Heart left ventricle (tissue), 13 donors: ENCODE data around the gene NISCH.

Experiments used
- POLR2A ChIP-seq, 2 donors: fragments of 450-650 bp; IDR thresholded peaks; one replicate each; pipeline ENCODE4 v1.6.1; 2017; ENCODE audit warnings: antibody characterized with exemption in 2 of 2, mild to moderate bottlenecking in 2 of 2, moderate library complexity in 2 of 2
- TF ChIP-seq, protein P1 (sequence below), 12 donors: fragments of 200-600 bp; sonication (generic) in 4 of 12; IDR thresholded peaks; one replicate each; pipeline versions ENCODE4 v1.5.0 to v1.8.0; 2018 to 2022; ENCODE audit warnings: antibody characterized with exemption in 12 of 12, mild to moderate bottlenecking in 5 of 12
- donor health status: ischemic (EF 13 %, LVEDD 7.1; RV severe dilation, severe dysfunction).
- donor health status: DM: no; HTN: yes; CAD: no.
- donor health status: DM: no; HTN: no; CAD: no.
- donor health status: ischemic (EF 25% LVEDD 6.9; RV normal size, moderate dysfunction).
- donor health status: ischemic (EF 25% LVEDD 5.7; RV mildly dilated, moderate dysfunction).
- donor health status: ischemic (EF 35%, LVEDD 5.7; RV mildly dilated, moderate dysfunction).
- donor health status: nonischemic (EF 11% LVEDD 7.7; RV severe dilation, severe dysfunction).
- donor health status: DM: yes; HTN: yes; CAD: no.
- donor health status: PGD.
- donor health status: ischemic (EF 29% LVEDD 5.4; RV normal size, mild dysfunction).
- donor health status: nonischemic (EF 23%, LVEDD 6.1; RV moderate dilation, normal function).

DNA sequence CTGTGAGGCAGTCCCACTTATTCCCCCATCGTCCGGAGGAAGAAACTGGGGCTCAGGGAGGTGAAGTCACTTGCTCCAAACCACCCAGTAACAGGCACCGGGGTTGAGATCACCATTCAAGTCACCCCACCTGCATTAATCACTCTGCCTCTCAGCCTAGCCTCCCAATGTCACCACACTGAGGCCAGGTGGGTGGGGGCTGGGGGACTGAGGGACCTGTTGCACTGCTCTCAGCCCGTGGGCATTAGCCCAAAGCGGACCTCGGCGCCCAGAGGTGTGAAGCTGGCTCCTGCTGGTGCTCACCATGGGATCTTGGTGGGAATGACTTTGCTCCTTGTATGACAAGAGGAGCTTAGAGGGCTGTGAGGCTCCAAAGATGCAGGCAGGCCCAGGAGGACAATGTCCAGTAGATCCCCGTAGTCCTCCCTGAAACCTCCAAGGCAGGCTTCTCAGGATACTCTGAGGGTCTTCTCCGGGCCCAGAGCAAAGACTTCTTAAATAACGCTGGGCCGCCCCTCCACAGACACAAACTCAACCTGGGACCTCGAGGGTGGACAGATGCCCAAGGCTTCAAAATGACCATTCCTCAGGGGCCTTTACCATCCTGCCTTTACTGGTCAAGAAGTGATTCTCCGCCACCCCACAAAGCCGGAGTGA lies 76.6 kb downstream of the NISCH start:
- TF ChIP-seq, protein P1, sequence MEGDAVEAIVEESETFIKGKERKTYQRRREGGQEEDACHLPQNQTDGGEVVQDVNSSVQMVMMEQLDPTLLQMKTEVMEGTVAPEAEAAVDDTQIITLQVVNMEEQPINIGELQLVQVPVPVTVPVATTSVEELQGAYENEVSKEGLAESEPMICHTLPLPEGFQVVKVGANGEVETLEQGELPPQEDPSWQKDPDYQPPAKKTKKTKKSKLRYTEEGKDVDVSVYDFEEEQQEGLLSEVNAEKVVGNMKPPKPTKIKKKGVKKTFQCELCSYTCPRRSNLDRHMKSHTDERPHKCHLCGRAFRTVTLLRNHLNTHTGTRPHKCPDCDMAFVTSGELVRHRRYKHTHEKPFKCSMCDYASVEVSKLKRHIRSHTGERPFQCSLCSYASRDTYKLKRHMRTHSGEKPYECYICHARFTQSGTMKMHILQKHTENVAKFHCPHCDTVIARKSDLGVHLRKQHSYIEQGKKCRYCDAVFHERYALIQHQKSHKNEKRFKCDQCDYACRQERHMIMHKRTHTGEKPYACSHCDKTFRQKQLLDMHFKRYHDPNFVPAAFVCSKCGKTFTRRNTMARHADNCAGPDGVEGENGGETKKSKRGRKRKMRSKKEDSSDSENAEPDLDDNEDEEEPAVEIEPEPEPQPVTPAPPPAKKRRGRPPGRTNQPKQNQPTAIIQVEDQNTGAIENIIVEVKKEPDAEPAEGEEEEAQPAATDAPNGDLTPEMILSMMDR (IDR thresholded peaks at IDR 0.05): no peak
- no peak for TF ChIP-seq POLR2A (IDR thresholded peaks at IDR 0.05)
